HEK293 (cell line): Measurements from ENCODE around the gene SSBP3.

Source experiments
- CTCF ChIA-PET: fragments of 350-600 bp; formaldehyde crosslinking; extraction: SDS; loops from one replicate; lab custom pipeline; 2021; ENCODE audit warnings: antibody characterized with exemption; lab: Yijun Ruan, JAX
- POLR2A ChIA-PET: fragments of 300-600 bp; formaldehyde crosslinking; extraction: SDS; loops from one replicate; lab custom pipeline; 2020; ENCODE audit warnings: antibody characterized with exemption, inconsistent platforms; lab: Yijun Ruan, JAX
- H3K27ac ChIP-seq: fragments of 200-500 bp; sonication (Bioruptor generic); 2 replicates; pipeline ENCODE4 v1.5.1; 2014; ENCODE audit warnings: low read depth, low read length, control low read depth, inconsistent platforms; ENCODE audit errors: extremely low read depth
- H3K36me3 ChIP-seq, 2 experiments: fragments of 200-500 bp in 1 of 2; sonication (Bioruptor generic) in 1 of 2; 1 replicate in 1 of 2; 2 replicates in 1 of 2; pipeline ENCODE4 v1.5.1; 2014 to 2017; ENCODE audit warnings: inconsistent platforms in 2 of 2, low read length in 2 of 2; ENCODE audit not compliant: control insufficient read depth in 2 of 2, insufficient read depth in 1 of 2
- H3K4me1 ChIP-seq: fragments of 200-500 bp; sonication (Bioruptor generic); 2 replicates; pipeline ENCODE4 v1.5.1; 2014; ENCODE audit warnings: mild to moderate bottlenecking, low read length, inconsistent platforms; ENCODE audit not compliant: control insufficient read depth, insufficient read depth
- H3K4me3 ChIP-seq: 2 replicates; pipeline ENCODE4 v1.5.1; 2011; ENCODE audit warnings: low read depth, mild to moderate bottlenecking, control low read depth, low read length, moderate library complexity
- H3K9me3 ChIP-seq: fragments of 200-500 bp; sonication (Bioruptor generic); 2 replicates; pipeline ENCODE4 v1.5.1; 2014; ENCODE audit warnings: low read depth, low read length, inconsistent platforms; ENCODE audit not compliant: control insufficient read depth, insufficient read depth
- IKZF3 ChIP-seq: fragments of 450-650 bp; IDR thresholded peaks from 2 replicates; pipeline ENCODE4 v1.5.0; 2018; ENCODE audit warnings: missing biosample characterization, mild to moderate bottlenecking, missing genetic modification characterization, moderate library complexity
- KLF1 ChIP-seq: fragments of 450-650 bp; formaldehyde crosslinking; IDR thresholded peaks from 2 replicates; pipeline ENCODE4 v1.5.1; 2016; ENCODE audit warnings: missing biosample characterization, missing genetic modification characterization
- KLF8 ChIP-seq: fragments of 450-650 bp; formaldehyde crosslinking; IDR thresholded peaks from 2 replicates; pipeline ENCODE4 v1.5.1; 2016; ENCODE audit warnings: missing biosample characterization, missing genetic modification characterization
- OSR2 ChIP-seq: fragments of 450-650 bp; formaldehyde crosslinking; IDR thresholded peaks from 2 replicates; pipeline ENCODE4 v1.5.1; 2016; ENCODE audit warnings: missing biosample characterization, missing genetic modification characterization
- SCRT2 ChIP-seq: fragments of 450-650 bp; formaldehyde crosslinking; IDR thresholded peaks from 2 replicates; pipeline ENCODE4 v1.5.1; 2016; ENCODE audit warnings: missing biosample characterization, missing genetic modification characterization
- ZBTB17 ChIP-seq: fragments of 450-650 bp; formaldehyde crosslinking; IDR thresholded peaks from 2 replicates; pipeline ENCODE4 v1.5.1; 2016; ENCODE audit warnings: missing biosample characterization, missing genetic modification characterization
- ZNF2 ChIP-seq: fragments of 450-650 bp; formaldehyde crosslinking; IDR thresholded peaks from 2 replicates; pipeline ENCODE4 v1.5.1; 2016; ENCODE audit warnings: missing biosample characterization, missing genetic modification characterization
- ZNF366 ChIP-seq: fragments of 450-650 bp; formaldehyde crosslinking; conservative IDR thresholded peaks from 2 replicates; pipeline ENCODE4 v1.5.1; 2016; ENCODE audit warnings: missing biosample characterization, missing genetic modification characterization
- ZNF501 ChIP-seq: fragments of 450-650 bp; formaldehyde crosslinking; IDR thresholded peaks from 2 replicates; pipeline ENCODE4 v1.5.1; 2016; ENCODE audit warnings: missing biosample characterization, missing genetic modification characterization
- ZNF529 ChIP-seq: fragments of 450-650 bp; formaldehyde crosslinking; IDR thresholded peaks from 2 replicates; pipeline ENCODE4 v1.5.1; 2017; ENCODE audit warnings: missing genetic modification characterization, missing biosample characterization; ENCODE audit not compliant: insufficient replicate concordance
- ZNF548 ChIP-seq: fragments of 450-650 bp; formaldehyde crosslinking; IDR thresholded peaks from 2 replicates; pipeline ENCODE4 v1.5.1; 2016; ENCODE audit warnings: missing biosample characterization, missing genetic modification characterization
- ZNF558 ChIP-seq: fragments of 450-650 bp; formaldehyde crosslinking; IDR thresholded peaks from 2 replicates; pipeline ENCODE4 v1.5.1; 2016; ENCODE audit warnings: missing biosample characterization, missing genetic modification characterization
- ZNF600 ChIP-seq: fragments of 450-650 bp; formaldehyde crosslinking; IDR thresholded peaks from 2 replicates; pipeline ENCODE4 v1.5.1; 2016; ENCODE audit warnings: missing biosample characterization, missing genetic modification characterization
- ZNF623 ChIP-seq: fragments of 450-650 bp; formaldehyde crosslinking; IDR thresholded peaks from 2 replicates; pipeline ENCODE4 v1.5.1; 2016; ENCODE audit warnings: missing biosample characterization, missing genetic modification characterization
- ZNF707 ChIP-seq: fragments of 450-650 bp; formaldehyde crosslinking; IDR thresholded peaks from 2 replicates; pipeline ENCODE4 v1.5.1; 2016; ENCODE audit warnings: missing biosample characterization, missing genetic modification characterization
- ZNF777 ChIP-seq: fragments of 450-650 bp; formaldehyde crosslinking; IDR thresholded peaks from 2 replicates; pipeline ENCODE4 v1.5.1; 2017; ENCODE audit warnings: missing biosample characterization, missing genetic modification characterization, borderline replicate concordance
- ZNF837 ChIP-seq: fragments of 450-650 bp; formaldehyde crosslinking; IDR thresholded peaks from 2 replicates; pipeline ENCODE4 v1.5.1; 2016; ENCODE audit warnings: missing biosample characterization, missing genetic modification characterization
- TF ChIP-seq, protein P1 (sequence below): fragments of 450-650 bp; formaldehyde crosslinking; IDR thresholded peaks from 2 replicates; pipeline ENCODE4 v1.5.1; 2017; ENCODE audit warnings: missing biosample characterization, missing genetic modification characterization
- TF ChIP-seq, protein P2 (sequence below): sonication (generic); formaldehyde crosslinking; IDR thresholded peaks from 2 replicates; pipeline ENCODE4 v1.8.1; 2022; ENCODE audit warnings: mild to moderate bottlenecking, moderate library complexity, missing genetic modification reagents

The SSBP3 gene

DNA sequence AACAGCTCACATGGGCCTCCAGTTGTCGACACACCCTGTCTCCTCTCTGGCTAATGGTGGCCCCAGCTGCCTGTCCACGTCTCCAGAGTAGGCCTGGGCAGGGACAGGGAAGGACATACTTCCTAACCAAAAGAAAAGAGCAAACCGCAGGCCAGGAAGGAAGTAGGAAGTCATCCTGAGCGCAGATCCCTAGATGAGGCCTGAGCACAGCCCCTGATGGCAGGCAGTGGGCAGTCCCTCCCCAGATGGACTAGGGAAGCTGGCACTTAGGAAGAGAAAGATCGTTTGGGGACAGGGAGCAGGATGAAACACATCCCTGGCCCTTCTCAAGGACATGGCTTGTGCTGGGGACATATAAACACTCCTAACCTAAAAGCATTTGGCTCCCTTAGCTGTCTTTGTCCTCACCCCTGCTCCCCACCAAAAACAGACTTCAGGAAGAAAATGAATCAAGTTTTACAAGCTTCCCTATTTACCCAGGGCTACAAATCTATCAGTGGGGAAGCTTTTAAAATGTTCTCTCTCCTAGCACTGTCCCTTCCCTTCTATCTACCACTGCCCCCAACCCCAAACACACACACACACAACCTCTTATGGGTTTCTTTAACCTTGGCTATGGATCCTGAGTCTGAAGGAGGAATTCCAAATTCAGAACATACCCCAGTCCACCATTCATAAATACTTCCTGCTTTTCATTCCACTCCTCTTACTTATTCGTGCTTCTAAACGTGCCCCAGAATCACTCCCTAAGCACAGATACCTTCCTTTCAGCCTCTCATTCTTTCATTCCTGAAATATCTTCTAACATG lies 21.1 kb downstream of the SSBP3 start:
- ChIA-PET CTCF (no interaction called here), POLR2A (interaction anchor here (0.5 kb wide), 1 partner anchor 12 kb away, joined by 6 read pairs; no protein-coding TSS in a partner anchor)
- H3K4me3 ChIP-seq: no peak overlapping the region
- TF ChIP-seq ZNF707 (tag by site-specific recombination) (no peak), ZNF529 (tag by site-specific recombination) (no peak), ZNF501 (tag by site-specific recombination) (no peak; the same call in 1 of the 2 replicates), ZNF548 (tag by site-specific recombination) (no peak), KLF8 (tag by site-specific recombination) (no peak), KLF1 (no peak), ZNF366 (no peak), IKZF3 (tag by site-specific recombination) (peak; percentile 32; the same call in 1 of the 2 replicates), ZBTB17 (tag by site-specific recombination) (peak; percentile 70), ZNF600 (tag by site-specific recombination) (0 out of 2 replicates have a peak, but pooled peaks have one; percentile 13)
- TF ChIP-seq, protein P1, sequence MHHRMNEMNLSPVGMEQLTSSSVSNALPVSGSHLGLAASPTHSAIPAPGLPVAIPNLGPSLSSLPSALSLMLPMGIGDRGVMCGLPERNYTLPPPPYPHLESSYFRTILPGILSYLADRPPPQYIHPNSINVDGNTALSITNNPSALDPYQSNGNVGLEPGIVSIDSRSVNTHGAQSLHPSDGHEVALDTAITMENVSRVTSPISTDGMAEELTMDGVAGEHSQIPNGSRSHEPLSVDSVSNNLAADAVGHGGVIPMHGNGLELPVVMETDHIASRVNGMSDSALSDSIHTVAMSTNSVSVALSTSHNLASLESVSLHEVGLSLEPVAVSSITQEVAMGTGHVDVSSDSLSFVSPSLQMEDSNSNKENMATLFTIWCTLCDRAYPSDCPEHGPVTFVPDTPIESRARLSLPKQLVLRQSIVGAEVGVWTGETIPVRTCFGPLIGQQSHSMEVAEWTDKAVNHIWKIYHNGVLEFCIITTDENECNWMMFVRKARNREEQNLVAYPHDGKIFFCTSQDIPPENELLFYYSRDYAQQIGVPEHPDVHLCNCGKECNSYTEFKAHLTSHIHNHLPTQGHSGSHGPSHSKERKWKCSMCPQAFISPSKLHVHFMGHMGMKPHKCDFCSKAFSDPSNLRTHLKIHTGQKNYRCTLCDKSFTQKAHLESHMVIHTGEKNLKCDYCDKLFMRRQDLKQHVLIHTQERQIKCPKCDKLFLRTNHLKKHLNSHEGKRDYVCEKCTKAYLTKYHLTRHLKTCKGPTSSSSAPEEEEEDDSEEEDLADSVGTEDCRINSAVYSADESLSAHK (tag by site-specific recombination): peak; percentile 96
- no peaks in the 10 kb centered on the region for H3K9me3 ChIP-seq
- H3K27ac ChIP-seq: no peak overlapping the region
- H3K4me1 ChIP-seq: peaks cover 5% of the 10 kb centered on the region; the same call in 1 of the 2 replicates
- H3K36me3 ChIP-seq: peaks cover 0 to 37% of the 10 kb centered on the region in 2 experiments; a peak in 2 of 3 replicates

DNA sequence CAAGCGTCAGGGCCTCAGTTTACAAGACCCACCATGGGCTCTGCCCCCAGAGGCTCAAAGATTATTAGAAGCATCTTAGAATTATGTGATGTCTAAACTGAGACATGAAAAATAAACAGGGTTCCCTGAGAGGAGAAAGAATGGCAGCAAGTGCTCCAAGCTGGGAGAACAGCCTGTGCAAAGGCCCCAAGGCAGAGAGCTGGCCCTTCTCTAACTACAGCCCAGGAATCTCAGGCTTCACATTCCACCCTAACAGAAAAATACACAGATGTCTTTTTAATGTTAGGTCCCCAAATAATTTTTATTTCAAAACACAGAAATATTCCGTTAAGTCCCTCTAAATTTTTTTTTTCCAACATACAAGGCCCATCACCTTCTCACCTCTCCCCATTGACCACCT lies 21.7 kb downstream of the SSBP3 start:
- H3K27ac ChIP-seq: no peak overlapping the region
- ChIA-PET POLR2A (no interaction called here), CTCF (no interaction called here)
- H3K36me3 ChIP-seq: peaks cover 0 to 34% of the 10 kb centered on the region in 2 experiments; a peak in 2 of 3 replicates
- peaks cover 5% of the 10 kb centered on the region; the same call in 1 of the 2 replicates for H3K4me1 ChIP-seq
- H3K9me3 ChIP-seq: no peaks in the 10 kb centered on the region
- TF ChIP-seq ZNF837 (tag by site-specific recombination): no peak
- no peak for TF ChIP-seq ZNF777 (tag by site-specific recombination)
- no peak for TF ChIP-seq ZNF558 (tag by site-specific recombination)
- TF ChIP-seq, protein P2, sequence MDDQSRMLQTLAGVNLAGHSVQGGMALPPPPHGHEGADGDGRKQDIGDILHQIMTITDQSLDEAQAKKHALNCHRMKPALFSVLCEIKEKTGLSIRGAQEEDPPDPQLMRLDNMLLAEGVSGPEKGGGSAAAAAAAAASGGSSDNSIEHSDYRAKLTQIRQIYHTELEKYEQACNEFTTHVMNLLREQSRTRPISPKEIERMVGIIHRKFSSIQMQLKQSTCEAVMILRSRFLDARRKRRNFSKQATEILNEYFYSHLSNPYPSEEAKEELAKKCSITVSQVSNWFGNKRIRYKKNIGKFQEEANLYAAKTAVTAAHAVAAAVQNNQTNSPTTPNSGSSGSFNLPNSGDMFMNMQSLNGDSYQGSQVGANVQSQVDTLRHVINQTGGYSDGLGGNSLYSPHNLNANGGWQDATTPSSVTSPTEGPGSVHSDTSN (CRISPR knock-in tag): no peak
- peak; percentile 74 for TF ChIP-seq ZNF623 (tag by site-specific recombination)
- no peak overlapping the region for H3K4me3 ChIP-seq

DNA sequence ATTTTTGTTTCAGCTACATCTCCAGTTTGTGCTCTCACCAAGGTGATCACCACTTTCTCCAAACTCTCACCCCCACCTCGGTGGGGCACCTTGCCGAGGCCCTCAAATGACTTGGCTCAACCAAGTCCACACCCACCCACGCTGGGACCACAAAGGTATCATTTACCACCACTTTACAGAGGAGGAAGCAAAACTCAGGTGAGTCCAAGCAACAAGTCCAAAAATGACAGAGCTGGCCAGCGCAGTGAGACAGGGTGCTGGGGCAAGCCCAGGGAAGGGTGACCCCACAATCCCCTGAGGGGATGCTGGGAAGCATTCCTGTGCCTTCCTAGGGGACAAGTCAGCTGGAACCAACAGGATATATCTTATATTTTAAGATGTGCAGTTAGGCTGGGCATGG lies 24.7 kb downstream of the SSBP3 start:
- TF ChIP-seq ZNF2 (tag by site-specific recombination) (no peak), SCRT2 (peak; percentile 63), OSR2 (no peak)
- Histone ChIP-seq H3K36me3 (peaks cover 0 to 14% of the 10 kb centered on the region in 2 experiments; a peak in 2 of 3 replicates), H3K27ac (no peak overlapping the region), H3K9me3 (no peaks in the 10 kb centered on the region), H3K4me1 (peaks cover 13% of the 10 kb centered on the region; the same call in 1 of the 2 replicates), H3K4me3 (no peak overlapping the region)
- ChIA-PET POLR2A (no interaction called here), CTCF (interaction anchor here (0.6 kb wide), 1 partner anchor 109 kb away, joined by 4 read pairs; no protein-coding TSS in a partner anchor)
